22Rv1 (cell line): Measurements from ENCODE around the gene SETBP1.

ENCODE experiments used
- H3K27ac ChIP-seq: fragments of 450-650 bp; 2 replicates; pipeline ENCODE4 v1.5.1; 2017
- ZFX ChIP-seq: fragments of 450-650 bp; IDR thresholded peaks from 2 replicates; pipeline ENCODE4 v1.6.1; 2017; ENCODE audit warnings: antibody characterized with exemption, borderline replicate concordance
- TF ChIP-seq, protein P1 (sequence below): fragments of 450-650 bp; IDR thresholded peaks from 2 replicates; pipeline ENCODE4 v1.5.1; 2017; ENCODE audit warnings: mild to moderate bottlenecking

The SETBP1 gene

DNA sequence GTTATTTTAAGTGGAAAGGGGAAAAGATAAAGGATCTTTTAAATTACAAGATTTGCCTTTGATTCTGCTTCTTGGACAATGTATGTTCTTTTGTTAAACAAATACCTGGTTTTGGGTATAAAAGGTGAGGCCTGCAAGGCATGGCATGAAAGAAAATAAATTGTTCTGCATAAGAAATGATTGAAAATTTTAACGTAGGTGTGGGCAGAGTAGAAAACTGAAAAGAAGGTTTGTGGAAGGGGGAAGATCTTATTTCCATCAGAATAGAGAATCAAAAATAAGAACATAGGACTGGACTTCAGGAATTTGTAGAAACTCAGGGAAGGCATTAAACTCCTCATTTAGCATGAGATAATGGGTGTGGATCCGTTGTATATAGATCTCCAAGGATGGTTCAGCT, 153.1 kb downstream of the SETBP1 start:
- TF ChIP-seq, protein P1, sequence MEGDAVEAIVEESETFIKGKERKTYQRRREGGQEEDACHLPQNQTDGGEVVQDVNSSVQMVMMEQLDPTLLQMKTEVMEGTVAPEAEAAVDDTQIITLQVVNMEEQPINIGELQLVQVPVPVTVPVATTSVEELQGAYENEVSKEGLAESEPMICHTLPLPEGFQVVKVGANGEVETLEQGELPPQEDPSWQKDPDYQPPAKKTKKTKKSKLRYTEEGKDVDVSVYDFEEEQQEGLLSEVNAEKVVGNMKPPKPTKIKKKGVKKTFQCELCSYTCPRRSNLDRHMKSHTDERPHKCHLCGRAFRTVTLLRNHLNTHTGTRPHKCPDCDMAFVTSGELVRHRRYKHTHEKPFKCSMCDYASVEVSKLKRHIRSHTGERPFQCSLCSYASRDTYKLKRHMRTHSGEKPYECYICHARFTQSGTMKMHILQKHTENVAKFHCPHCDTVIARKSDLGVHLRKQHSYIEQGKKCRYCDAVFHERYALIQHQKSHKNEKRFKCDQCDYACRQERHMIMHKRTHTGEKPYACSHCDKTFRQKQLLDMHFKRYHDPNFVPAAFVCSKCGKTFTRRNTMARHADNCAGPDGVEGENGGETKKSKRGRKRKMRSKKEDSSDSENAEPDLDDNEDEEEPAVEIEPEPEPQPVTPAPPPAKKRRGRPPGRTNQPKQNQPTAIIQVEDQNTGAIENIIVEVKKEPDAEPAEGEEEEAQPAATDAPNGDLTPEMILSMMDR, result no peak
- TF ChIP-seq ZFX, result no peak
- no peak overlapping the region for H3K27ac ChIP-seq

DNA sequence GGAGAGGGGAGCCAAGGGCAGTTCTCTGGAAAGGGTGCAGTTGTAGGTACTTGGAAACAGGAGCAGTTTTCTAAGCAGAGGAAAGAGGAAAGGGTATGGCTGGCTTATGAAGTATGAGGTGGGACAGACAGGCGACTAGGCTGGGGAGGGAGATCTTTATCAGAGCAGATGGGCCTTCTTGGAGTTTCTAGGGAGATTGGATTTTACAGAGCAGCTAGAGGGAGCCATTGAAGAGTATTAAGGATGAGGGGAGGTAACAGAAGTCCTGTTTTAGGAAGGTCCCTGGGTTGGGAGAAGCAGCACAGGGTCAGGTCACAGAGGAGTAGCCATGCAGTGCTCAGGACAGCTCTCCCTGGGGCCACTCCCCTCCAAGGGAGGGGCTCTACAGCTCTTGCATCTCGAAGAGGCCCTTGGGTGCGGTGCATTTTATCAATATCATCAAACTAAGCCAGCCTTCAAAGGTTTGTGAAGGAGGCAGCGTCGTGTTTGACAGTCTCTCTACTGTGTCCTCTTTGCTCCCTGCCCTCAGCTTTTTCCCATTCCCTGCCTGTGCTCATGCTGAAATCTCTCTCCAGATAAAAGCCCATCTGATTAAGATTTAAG, 154.3 kb downstream of the SETBP1 start:
- TF ChIP-seq, protein P1, result no peak
- no peak for TF ChIP-seq ZFX
- no peak overlapping the region for H3K27ac ChIP-seq

DNA sequence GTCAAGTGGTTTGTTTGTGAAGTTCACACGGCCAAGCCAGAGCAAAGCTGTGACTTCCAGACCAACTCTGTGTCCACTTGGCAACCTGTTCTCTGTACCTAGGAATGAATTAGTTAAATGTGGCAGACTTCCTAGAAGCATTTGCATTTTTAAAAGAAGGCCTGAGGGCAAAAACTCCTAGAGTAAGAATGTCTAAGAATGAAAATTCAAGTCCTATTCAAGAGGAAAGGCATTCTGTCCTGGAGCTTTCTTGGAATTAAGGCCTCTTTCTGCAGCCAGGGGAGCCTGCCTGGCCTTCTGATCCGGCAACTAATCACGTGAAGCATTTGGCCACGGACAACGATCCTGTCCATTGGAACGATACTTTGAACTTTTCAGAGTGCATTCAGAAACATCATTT, 155.0 kb downstream of the SETBP1 start:
- no peak overlapping the region for H3K27ac ChIP-seq
- no peak for TF ChIP-seq ZFX
- TF ChIP-seq, protein P1, result no peak

DNA sequence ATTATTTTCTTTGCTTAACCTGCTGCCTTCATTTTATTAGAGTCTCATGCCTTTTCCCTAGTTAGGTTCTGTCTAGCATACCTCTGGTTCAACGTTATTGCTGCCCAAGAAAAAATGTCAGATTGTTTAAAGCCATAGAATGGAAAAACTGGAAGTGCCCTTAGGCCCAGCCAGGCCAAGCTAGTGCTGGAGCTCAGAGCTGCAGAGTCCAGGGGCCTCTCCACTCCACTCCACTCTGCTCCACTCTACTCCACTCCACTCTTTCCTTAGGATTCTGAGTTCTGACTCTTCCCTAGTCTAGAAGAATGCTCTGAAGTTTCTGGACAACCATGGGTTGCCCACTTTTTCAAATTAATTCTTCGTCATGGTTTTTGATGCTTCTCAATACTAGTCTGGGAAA, 155.6 kb downstream of the SETBP1 start:
- H3K27ac ChIP-seq, result no peak overlapping the region
- TF ChIP-seq ZFX, result no peak
- TF ChIP-seq, protein P1, result no peak

DNA sequence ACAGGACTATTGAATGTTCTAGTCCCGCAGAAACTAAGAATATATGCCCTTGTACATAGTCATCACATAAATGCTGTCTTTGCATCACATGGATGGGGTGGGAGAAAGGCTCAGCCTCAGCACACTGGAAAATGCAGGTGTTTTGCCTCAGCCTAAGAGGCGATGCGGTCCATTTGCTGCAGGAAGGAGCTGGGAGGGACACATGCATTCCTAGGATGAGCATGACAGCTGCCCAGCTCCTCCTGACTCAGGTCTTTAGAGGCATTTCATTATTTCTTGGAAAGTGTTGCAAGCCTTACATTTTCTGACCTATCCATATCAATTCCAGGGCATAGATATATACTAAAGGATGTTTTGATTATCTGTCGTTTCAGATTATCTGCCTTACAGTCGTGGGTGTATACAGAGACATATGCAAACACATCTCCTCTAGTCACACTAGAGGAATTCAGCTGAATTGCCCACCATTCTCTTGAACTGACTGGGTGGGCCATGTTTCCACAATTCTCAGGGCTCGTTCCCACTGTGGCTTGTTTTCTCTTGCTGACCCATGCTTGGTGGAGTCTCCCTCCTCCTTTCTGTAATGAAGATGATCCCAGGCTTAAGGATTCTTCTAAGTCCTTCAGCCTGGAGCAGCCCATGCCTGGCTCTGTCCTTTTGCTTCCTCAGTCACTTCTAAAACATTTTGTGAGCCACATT, 156.9 kb downstream of the SETBP1 start:
- TF ChIP-seq ZFX, result no peak
- TF ChIP-seq, protein P1, result no peak
- H3K27ac ChIP-seq, result no peak overlapping the region

DNA sequence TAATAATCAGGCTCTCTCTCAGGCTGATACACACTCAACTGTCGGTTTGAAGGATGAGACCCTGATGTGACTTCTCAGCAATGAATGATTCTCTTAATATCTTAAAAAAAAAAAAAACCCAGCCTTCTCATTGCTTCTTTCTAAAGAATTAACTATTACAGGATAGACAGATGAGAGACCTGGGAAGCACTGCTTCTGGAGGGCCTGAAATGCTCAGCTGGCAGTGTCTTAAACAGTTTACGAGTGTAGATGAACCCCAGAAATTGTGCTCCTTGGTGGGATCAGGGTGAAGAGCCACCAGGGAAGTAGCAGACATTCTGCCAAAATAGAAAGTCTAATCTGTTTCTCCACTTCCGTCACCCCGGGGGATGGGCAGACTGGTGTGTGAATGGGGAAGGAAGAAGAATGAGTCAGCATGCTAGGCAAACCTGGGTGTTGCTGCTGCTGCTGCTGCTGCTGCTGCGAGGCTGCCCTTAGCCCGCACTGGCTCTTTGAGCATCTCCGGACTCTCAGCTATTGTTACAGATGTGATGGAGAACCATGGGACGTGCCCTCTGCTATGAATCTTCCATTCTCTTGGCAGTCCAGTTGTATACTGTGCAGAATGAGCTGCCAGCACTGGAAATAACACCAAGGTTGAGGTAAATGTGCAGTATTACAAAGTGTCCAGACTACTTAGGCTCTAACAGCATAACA, 158.4 kb downstream of the SETBP1 start:
- H3K27ac ChIP-seq, result no peak overlapping the region
- TF ChIP-seq ZFX, result no peak
- TF ChIP-seq, protein P1, result no peak
